ACC112 (cell line): ENCODE data around the gene IRAK3.

Experiments used
- H2AFZ ChIP-seq: fragments of 200-600 bp; sonication (generic); one replicate; pipeline ENCODE4 v1.6.0; 2017; ENCODE audit warnings: antibody characterized with exemption, low read length; ENCODE audit not compliant: unreplicated experiment
- H3K27ac ChIP-seq: fragments of 200-600 bp; sonication (generic); 2 replicates; pipeline ENCODE4 v1.5.1; 2014; ENCODE audit warnings: low read depth, mild to moderate bottlenecking, antibody characterized with exemption, low read length, moderate library complexity
- H3K27me3 ChIP-seq: fragments of 200-600 bp; sonication (generic); 2 replicates; pipeline ENCODE4 v1.6.1; 2014; ENCODE audit warnings: mild to moderate bottlenecking, antibody characterized with exemption, low read length, moderate library complexity, mixed read lengths; ENCODE audit not compliant: insufficient read depth
- H3K36me3 ChIP-seq: fragments of 200-600 bp; sonication (generic); 2 replicates; pipeline ENCODE4 v1.6.1; 2016; ENCODE audit warnings: mild to moderate bottlenecking, antibody characterized with exemption, low read length, moderate library complexity, mixed read lengths; ENCODE audit not compliant: insufficient read depth
- H3K4me1 ChIP-seq: fragments of 200-600 bp; sonication (generic); one replicate; pipeline ENCODE4 v1.6.1; 2016; ENCODE audit warnings: low read length, mixed read lengths; ENCODE audit not compliant: insufficient read depth, unreplicated experiment, control insufficient read depth
- H3K4me3 ChIP-seq: fragments of 200-600 bp; sonication (generic); 2 replicates; pipeline ENCODE4 v1.5.1; 2014; ENCODE audit warnings: mild to moderate bottlenecking, low read depth, low read length
- H3K79me2 ChIP-seq: fragments of 200-600 bp; sonication (generic); one replicate; pipeline ENCODE4 v1.6.0; 2016; ENCODE audit warnings: low read length; ENCODE audit not compliant: control insufficient read depth, unreplicated experiment, insufficient read depth

The IRAK3 gene, protein sequence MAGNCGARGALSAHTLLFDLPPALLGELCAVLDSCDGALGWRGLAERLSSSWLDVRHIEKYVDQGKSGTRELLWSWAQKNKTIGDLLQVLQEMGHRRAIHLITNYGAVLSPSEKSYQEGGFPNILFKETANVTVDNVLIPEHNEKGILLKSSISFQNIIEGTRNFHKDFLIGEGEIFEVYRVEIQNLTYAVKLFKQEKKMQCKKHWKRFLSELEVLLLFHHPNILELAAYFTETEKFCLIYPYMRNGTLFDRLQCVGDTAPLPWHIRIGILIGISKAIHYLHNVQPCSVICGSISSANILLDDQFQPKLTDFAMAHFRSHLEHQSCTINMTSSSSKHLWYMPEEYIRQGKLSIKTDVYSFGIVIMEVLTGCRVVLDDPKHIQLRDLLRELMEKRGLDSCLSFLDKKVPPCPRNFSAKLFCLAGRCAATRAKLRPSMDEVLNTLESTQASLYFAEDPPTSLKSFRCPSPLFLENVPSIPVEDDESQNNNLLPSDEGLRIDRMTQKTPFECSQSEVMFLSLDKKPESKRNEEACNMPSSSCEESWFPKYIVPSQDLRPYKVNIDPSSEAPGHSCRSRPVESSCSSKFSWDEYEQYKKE

GRCh38 chr12:66188584-66189485, at the start of gene IRAK3:
IRAK3 (plus strand) TSS chr12:66189214; CDS start chr12:66189300, 86 bp downstream.
- peak within 1 kb of the TSS; percentile 94 for H2AFZ ChIP-seq
- peaks cover 45% of the 10 kb centered on the region for H3K79me2 ChIP-seq
- peak within 1 kb of the TSS; percentile 97 for H3K4me3 ChIP-seq
- H3K36me3 ChIP-seq, result no peaks in the 10 kb centered on the region
- peak within 1 kb of the TSS; percentile 85 for H3K27ac ChIP-seq
- H3K27me3 ChIP-seq, result no peaks in the 10 kb centered on the region
- H3K4me1 ChIP-seq, result peaks cover 14% of the 10 kb centered on the region

DNA sequence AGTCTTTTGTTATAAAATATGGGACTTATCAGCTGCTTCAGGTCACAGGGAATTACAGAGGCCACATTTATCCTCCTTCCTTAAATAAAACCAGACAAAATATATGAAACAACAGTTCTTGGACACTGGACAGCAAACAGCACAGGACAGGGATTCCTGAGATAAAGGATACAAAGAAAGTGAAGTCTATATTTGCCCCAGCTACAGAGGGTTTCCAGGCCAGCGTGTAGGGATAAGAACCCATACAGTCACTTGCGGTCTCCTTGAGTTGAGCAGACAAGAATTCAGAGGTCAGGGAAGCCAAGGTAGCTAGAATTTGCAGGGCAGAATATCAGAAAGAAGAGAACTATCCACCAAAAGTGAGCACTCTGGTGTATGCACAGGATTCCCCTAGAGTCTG, 49.7 kb upstream of the IRAK3 start:
- H3K36me3 ChIP-seq, result peaks cover 74% of the 10 kb centered on the region
- no peak overlapping the region for H3K4me3 ChIP-seq

DNA sequence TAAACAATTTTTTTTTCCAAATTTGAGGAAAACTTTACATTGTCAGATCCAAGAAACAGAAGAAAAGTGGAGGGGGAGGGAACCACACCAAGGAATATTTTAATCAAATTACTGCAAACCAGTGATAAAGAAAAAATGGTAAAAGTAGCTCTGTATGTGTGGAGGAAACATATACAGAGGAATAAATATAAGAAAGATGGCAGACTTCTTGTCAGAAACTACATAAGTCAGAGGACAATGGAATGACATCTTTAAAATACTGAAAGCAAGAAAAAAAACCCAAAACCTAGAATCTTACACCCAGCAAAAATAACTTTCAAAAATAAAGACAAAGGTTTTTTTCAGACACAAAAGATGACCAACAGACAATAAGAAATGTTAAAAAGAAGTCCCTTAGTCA, 48.3 kb upstream of the IRAK3 start:
- peaks cover 12% of the 10 kb centered on the region for H3K4me1 ChIP-seq
- peaks cover 76% of the 10 kb centered on the region for H3K36me3 ChIP-seq
- H2AFZ ChIP-seq, result no peak overlapping the region
- no peak overlapping the region for H3K4me3 ChIP-seq
- no peak overlapping the region for H3K27ac ChIP-seq
- H3K79me2 ChIP-seq, result peaks cover 12% of the 10 kb centered on the region
- H3K27me3 ChIP-seq, result no peaks in the 10 kb centered on the region

More for the DNA sequence above, 49.7 kb upstream of the IRAK3 start:
- Histone ChIP-seq H3K79me2 (peaks cover 12% of the 10 kb centered on the region), H3K4me1 (peaks cover under 1% of the 10 kb centered on the region), H2AFZ (no peak overlapping the region), H3K27ac (no peak overlapping the region), H3K27me3 (no peaks in the 10 kb centered on the region)

DNA sequence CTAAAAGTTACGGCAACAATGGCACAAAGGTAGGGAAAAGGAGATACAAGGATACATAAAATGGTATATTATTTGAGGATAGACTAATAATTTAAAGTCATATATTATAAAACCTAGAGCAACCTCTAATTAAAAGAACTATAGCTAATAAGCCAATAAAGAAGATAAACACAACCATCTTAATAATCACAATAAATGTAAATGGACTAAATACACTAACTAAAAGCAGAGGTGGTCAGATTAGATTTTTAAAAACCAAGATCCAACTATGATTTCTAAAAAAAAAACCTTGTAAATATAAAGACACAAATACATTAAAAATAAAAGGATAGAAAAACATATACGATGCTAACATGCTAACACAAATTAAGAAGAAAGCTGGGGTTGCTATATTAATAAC, 47.7 kb upstream of the IRAK3 start:
- Histone ChIP-seq H2AFZ (no peak overlapping the region), H3K27ac (no peak overlapping the region), H3K4me1 (peaks cover 18% of the 10 kb centered on the region), H3K79me2 (peaks cover 12% of the 10 kb centered on the region), H3K4me3 (no peak overlapping the region), H3K27me3 (no peaks in the 10 kb centered on the region), H3K36me3 (peaks cover 73% of the 10 kb centered on the region)

DNA sequence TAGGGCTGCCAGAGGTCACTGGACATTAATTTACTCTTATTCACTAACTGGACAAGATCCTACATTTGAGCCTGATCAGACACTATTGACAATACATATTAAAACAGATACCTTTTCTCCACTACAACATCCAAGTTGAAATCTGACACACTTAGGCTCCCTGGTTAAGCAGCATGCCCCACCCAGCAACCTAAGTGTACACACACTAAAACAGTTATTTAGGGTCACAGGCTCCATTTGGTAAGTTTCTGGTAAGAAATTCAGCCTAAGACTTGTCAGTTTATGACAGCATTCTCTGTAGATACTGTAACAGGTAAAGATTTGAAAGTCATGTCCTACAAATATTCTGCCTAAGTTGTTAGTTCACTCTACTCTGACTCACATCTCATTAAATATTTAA, 46.2 kb upstream of the IRAK3 start:
- Histone ChIP-seq H3K4me3 (no peak overlapping the region), H3K79me2 (peaks cover 12% of the 10 kb centered on the region), H3K4me1 (peaks cover 21% of the 10 kb centered on the region), H3K36me3 (peaks cover 63% of the 10 kb centered on the region), H3K27me3 (no peaks in the 10 kb centered on the region), H2AFZ (no peak overlapping the region), H3K27ac (no peak overlapping the region)

- Histone ChIP-seq H3K4me1 (peaks cover 30% of the 10 kb centered on the region), H3K4me3 (no peak overlapping the region), H3K36me3 (peaks cover 55% of the 10 kb centered on the region), H2AFZ (no peak overlapping the region), H3K27ac (no peak overlapping the region), H3K27me3 (no peaks in the 10 kb centered on the region), H3K79me2 (peaks cover 12% of the 10 kb centered on the region)
Measured at GRCh38 chr12:66143868-66144267, 45.1 kb upstream of the IRAK3 start.

GRCh38 chr12:66144791-66145754, 43.9 kb upstream of the IRAK3 start:
- peak overlapping the region; percentile 87 for H2AFZ ChIP-seq
- H3K4me3 ChIP-seq, result peak overlapping the region; percentile 11; the same call in 1 of the 2 replicates

GRCh38 chr12:66149702-66150398, 39.2 kb upstream of the IRAK3 start:
- Histone ChIP-seq H3K27ac (no peak overlapping the region), H2AFZ (no peak overlapping the region), H3K36me3 (peaks cover 12% of the 10 kb centered on the region), H3K79me2 (no peaks in the 10 kb centered on the region), H3K4me1 (peaks cover 45% of the 10 kb centered on the region), H3K27me3 (no peaks in the 10 kb centered on the region), H3K4me3 (no peak overlapping the region)

More at GRCh38 chr12:66144791-66145754, 43.9 kb upstream of the IRAK3 start:
- Histone ChIP-seq H3K27ac (peak overlapping the region; percentile 66), H3K36me3 (peaks cover 44% of the 10 kb centered on the region), H3K27me3 (no peaks in the 10 kb centered on the region), H3K79me2 (peaks cover 12% of the 10 kb centered on the region), H3K4me1 (peaks cover 30% of the 10 kb centered on the region)

DNA sequence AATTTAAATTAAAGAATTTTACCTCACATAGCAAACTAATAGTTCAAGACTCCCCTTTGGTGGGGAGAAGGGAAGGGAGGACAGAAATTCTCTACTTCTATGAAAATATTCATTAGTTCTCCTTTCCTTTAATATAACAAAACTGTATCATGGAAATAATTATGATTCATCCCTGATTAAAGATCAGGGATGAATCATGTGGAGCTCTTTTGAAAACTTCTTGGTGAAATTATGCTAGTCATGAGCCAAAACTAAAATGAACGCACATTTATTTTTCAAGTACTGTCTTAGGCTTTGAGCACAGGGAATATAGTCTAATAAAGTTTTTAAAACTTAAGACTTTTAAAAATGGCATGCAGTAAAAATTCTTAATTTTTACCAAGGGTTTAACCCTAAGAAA, 36.3 kb upstream of the IRAK3 start:
- H3K27ac ChIP-seq, result peak overlapping the region; percentile 55
- H3K79me2 ChIP-seq, result peaks cover 3% of the 10 kb centered on the region
- peaks cover 33% of the 10 kb centered on the region for H3K4me1 ChIP-seq
- H3K27me3 ChIP-seq, result no peaks in the 10 kb centered on the region
- peak overlapping the region; percentile 53 for H3K4me3 ChIP-seq
- H3K36me3 ChIP-seq, result peaks cover 12% of the 10 kb centered on the region
- H2AFZ ChIP-seq, result peak overlapping the region; percentile 70
